Measurements from ENCODE around the gene STRN3. TPM values are rescaled to one million over a fixed set of nuclear protein-coding genes. Genes with fewer than 3 reads are reported as not detected.
"Not testable (repeated sequence)": the region's sequence is repeated elsewhere in the genome, so short reads cannot be mapped to it uniquely, and the experiment has no call there.

Gene STRN3
- total and polyA plus RNA-seq, 2 experiments from 2014 or later, result 25.6 to 44.2 TPM

DNA sequence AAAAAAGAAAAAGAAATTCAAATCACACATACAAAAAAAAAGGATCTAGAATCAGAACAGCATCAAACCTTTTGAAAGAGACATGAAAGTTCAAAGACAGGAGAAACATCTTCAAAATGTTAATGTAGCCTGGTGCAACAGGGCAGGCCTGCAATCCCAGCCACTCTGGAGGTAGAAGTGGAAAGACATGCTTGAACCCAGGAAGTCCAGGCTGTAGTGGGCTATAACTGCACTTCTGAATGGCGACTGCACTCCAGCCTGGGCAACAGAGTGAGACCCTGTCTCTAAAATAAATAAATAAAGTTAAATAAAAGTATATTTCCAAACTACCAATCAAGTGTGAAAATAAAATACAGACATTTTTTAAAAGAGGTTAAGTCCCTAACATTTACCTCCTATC lies 19.5 kb downstream of the STRN3 start:
- no peaks in the 10 kb centered on the region for H3K9me3 ChIP-seq (ENCODE audit: low read depth)
- H2AFZ ChIP-seq, result no peak overlapping the region
- peaks cover 5% of the 10 kb centered on the region; the same call in 1 of the 2 replicates for H3K36me3 ChIP-seq (ENCODE audit: low read depth)
- H3K4me1 ChIP-seq (ENCODE audit: insufficient read depth), result no peaks in the 10 kb centered on the region
- no peak overlapping the region for H3K4me3 ChIP-seq
- H3K9ac ChIP-seq, result no peak overlapping the region
- WGBS, 2 experiments (ENCODE audit: low coverage in 1 of 2, low lambda C conversion rate in 2 of 2, missing lambda C conversion rate in 2 of 2), result 96 to 100% methylated on average over 1 of the region's 1 CpG
- peaks cover 99% of the 10 kb centered on the region for H3K79me2 ChIP-seq (ENCODE audit: insufficient read depth)
- in situ Hi-C loops (cut with MboI), result no loop called here
- 0 out of 2 replicates have a peak, but pooled peaks cover 2% of the 10 kb centered on the region for H4K20me1 ChIP-seq (ENCODE audit: insufficient read depth)
- no peak overlapping the region for H3K27ac ChIP-seq
- no peak for DNase-seq
- H3K9me2 ChIP-seq (ENCODE audit: insufficient read depth), result no peaks in the 10 kb centered on the region
- H3K4me2 ChIP-seq (ENCODE audit: unreplicated experiment), result no peak overlapping the region
- no peaks in the 10 kb centered on the region for H3F3A ChIP-seq (ENCODE audit: insufficient read depth)
- no peak for TF ChIP-seq EZH2 (IDR thresholded peaks at IDR 0.05; ENCODE audit: insufficient read depth, poor library complexity, severe bottlenecking)
- no peak for TF ChIP-seq EZH2phosphoT487 (IDR thresholded peaks at IDR 0.05; ENCODE audit: insufficient read depth, low read depth)
- H3K27me3 ChIP-seq (replicated peaks; ENCODE audit: insufficient read depth), result no peaks in the 10 kb centered on the region

DNA sequence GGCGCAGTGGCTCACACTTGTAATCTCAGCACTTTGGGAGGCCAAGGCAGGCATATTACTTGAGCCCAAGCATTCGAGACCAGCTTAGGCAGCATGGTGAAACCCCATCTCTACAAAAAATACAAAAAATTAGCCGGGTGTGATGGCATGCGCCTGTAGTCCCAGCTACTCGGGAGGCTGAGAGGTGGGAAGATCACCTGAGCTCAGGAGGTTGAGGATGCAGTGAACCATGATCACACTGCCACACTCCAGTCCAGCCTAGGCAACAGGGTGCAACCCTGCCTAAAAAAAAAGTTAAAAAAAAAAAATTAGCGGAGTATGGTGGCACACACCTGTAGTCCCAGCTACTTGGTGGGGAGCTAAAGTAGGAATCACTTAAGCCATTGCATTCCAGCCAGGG lies 22.2 kb downstream of the STRN3 start:
- WGBS, 2 experiments (ENCODE audit: low coverage in 1 of 2, low lambda C conversion rate in 2 of 2, missing lambda C conversion rate in 2 of 2), result 88 to 96% methylated on average over 6 of the region's 6 CpGs
- H3K4me3 ChIP-seq; H3K4me1 ChIP-seq (ENCODE audit: insufficient read depth); H2AFZ ChIP-seq; H3K27me3 ChIP-seq (replicated peaks; ENCODE audit: insufficient read depth); H3K27ac ChIP-seq; H3K9me2 ChIP-seq (ENCODE audit: insufficient read depth); H3F3A ChIP-seq (ENCODE audit: insufficient read depth); H3K9me3 ChIP-seq (ENCODE audit: low read depth); DNase-seq; H3K4me2 ChIP-seq (ENCODE audit: unreplicated experiment); in situ Hi-C loops (cut with MboI); H3K9ac ChIP-seq; H4K20me1 ChIP-seq (ENCODE audit: insufficient read depth); H3K36me3 ChIP-seq (ENCODE audit: low read depth): not testable (repeated sequence)
- peaks cover 100% of the 10 kb centered on the region for H3K79me2 ChIP-seq (ENCODE audit: insufficient read depth)

DNA sequence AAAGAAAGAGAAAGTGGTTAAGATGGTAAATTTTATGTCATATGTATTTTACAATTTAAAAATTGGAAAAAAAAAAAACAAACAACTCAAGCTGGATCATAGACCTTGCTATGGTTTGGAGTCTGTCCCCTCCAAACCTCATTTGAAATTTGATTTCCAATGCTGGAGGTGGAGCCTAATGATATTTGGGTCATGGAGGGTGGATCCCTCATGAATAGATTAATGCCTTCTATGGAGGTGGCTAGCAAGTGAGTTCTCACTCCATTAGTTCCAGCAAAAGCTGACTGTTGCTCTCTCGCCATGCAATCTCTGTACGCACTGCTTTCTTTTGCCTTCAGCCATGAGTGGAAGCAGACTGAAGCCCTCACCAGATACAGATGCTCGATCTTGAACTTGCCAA lies 22.9 kb downstream of the STRN3 start:
- in situ Hi-C loops (cut with MboI), result no loop called here
- H3K4me1 ChIP-seq (ENCODE audit: insufficient read depth), result no peaks in the 10 kb centered on the region
- no peaks in the 10 kb centered on the region for H4K20me1 ChIP-seq (ENCODE audit: insufficient read depth)
- H3K9ac ChIP-seq, result no peak overlapping the region
- peaks cover 5% of the 10 kb centered on the region; the same call in 1 of the 2 replicates for H3K36me3 ChIP-seq (ENCODE audit: low read depth)
- H3F3A ChIP-seq (ENCODE audit: insufficient read depth), result no peaks in the 10 kb centered on the region
- H3K4me3 ChIP-seq, result no peak overlapping the region
- no peak overlapping the region for H3K27ac ChIP-seq
- TF ChIP-seq EZH2phosphoT487 (IDR thresholded peaks at IDR 0.05; ENCODE audit: insufficient read depth, low read depth) (no peak), EZH2 (IDR thresholded peaks at IDR 0.05; ENCODE audit: insufficient read depth, poor library complexity, severe bottlenecking) (no peak)
- no peak for DNase-seq
- H3K9me2 ChIP-seq (ENCODE audit: insufficient read depth), result no peaks in the 10 kb centered on the region
- H3K79me2 ChIP-seq (ENCODE audit: insufficient read depth), result peaks cover 100% of the 10 kb centered on the region
- H3K9me3 ChIP-seq (ENCODE audit: low read depth), result no peaks in the 10 kb centered on the region
- H3K27me3 ChIP-seq (replicated peaks; ENCODE audit: insufficient read depth), result no peaks in the 10 kb centered on the region
- no peak overlapping the region for H2AFZ ChIP-seq
- no peak overlapping the region for H3K4me2 ChIP-seq (ENCODE audit: unreplicated experiment)
- WGBS, 2 experiments (ENCODE audit: low coverage in 1 of 2, low lambda C conversion rate in 2 of 2, missing lambda C conversion rate in 2 of 2), result 73 to 80% methylated on average over 3 of the region's 3 CpGs

DNA sequence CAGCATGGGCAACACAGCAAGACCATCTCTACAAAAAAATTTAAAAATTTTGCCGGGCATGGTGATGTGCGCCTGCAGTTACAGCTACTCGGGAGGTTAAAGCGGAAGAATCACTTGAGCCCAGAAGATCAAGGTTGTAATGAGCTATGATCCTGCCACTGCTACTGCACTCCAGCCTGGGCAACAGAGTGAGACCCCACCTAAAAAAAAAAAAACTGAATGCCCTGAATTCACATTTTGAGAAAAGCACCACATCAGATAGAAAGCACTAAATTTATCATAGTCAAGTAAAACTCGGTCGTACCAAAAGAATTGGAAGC lies 24.9 kb downstream of the STRN3 start:
- peaks cover 8% of the 10 kb centered on the region; the same call in 1 of the 2 replicates for H3K36me3 ChIP-seq (ENCODE audit: low read depth)
- no peak overlapping the region for H2AFZ ChIP-seq
- no peaks in the 10 kb centered on the region for H3K9me2 ChIP-seq (ENCODE audit: insufficient read depth)
- H3K4me2 ChIP-seq (ENCODE audit: unreplicated experiment), result no peak overlapping the region
- H3K4me3 ChIP-seq, result no peak overlapping the region
- in situ Hi-C loops (cut with MboI), result no loop called here
- H3K27me3 ChIP-seq (replicated peaks; ENCODE audit: insufficient read depth), result no peaks in the 10 kb centered on the region
- H3K9me3 ChIP-seq (ENCODE audit: low read depth), result no peaks in the 10 kb centered on the region
- no peaks in the 10 kb centered on the region for H4K20me1 ChIP-seq (ENCODE audit: insufficient read depth)
- no peaks in the 10 kb centered on the region for H3F3A ChIP-seq (ENCODE audit: insufficient read depth)
- DNase-seq, result no peak
- no peaks in the 10 kb centered on the region for H3K4me1 ChIP-seq (ENCODE audit: insufficient read depth)
- H3K27ac ChIP-seq, result no peak overlapping the region
- peaks cover 100% of the 10 kb centered on the region for H3K79me2 ChIP-seq (ENCODE audit: insufficient read depth)
- no peak overlapping the region for H3K9ac ChIP-seq
- WGBS, 2 experiments (ENCODE audit: low coverage in 1 of 2, low lambda C conversion rate in 2 of 2, missing lambda C conversion rate in 2 of 2), result 91 to 94% methylated on average over 6 of the region's 6 CpGs
- no peak for TF ChIP-seq EZH2 (IDR thresholded peaks at IDR 0.05; ENCODE audit: insufficient read depth, poor library complexity, severe bottlenecking)
- no peak for TF ChIP-seq EZH2phosphoT487 (IDR thresholded peaks at IDR 0.05; ENCODE audit: insufficient read depth, low read depth)

All from GM23248 (cell line).